HG03025 (cell line): ENCODE data around the gene FUOM.

Experiments used
- ATAC-seq: cut with Tn5 transposase; IDR thresholded peaks from one replicate; pipeline ENCODE4 v1.9.1; 2021; ENCODE audit warnings: mild to moderate bottlenecking, moderate library complexity; ENCODE audit not compliant: unreplicated experiment, low FRiP score

FUOM gene

GRCh38 chr10:133357285-133358161, at the start of gene FUOM:
Gene FUOM (minus strand): TSS chr10:133358019. CDS start chr10:133358007, 12 bp downstream.
- peak; percentile 65 for ATAC-seq

- no peak for ATAC-seq
Measured at GRCh38 chr10:133405844-133406527, 48.2 kb upstream of the FUOM start.

GRCh38 chr10:133405272-133405671, 47.5 kb upstream of the FUOM start:
- ATAC-seq = no peak

- ATAC-seq = no peak
Measured at GRCh38 chr10:133403784-133404183, 46.0 kb upstream of the FUOM start.

DNA sequence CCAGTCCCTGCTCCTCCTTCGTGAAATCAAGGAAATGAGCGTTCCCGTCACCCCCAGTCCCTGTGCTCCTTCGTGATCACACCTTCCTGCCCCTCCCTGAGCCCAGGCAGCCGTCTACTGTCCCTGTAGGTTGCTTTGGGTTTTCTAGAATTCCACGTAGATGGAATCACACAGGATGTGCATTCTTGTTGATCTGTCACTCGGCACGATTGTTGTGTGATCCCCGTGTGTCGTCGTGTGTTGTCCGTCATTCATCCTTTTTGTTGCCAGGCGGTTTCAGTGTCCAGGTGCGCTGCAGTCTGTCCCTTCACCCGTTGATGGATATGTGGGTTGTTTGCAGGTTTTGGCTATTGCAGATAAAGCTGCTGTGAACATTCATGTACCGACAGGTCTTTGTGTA, 45.5 kb upstream of the FUOM start:
- no peak for ATAC-seq

- ATAC-seq = no peak
Measured at GRCh38 chr10:133401981-133402725, 44.3 kb upstream of the FUOM start.

- ATAC-seq = no peak
Measured at GRCh38 chr10:133401500-133401899, 43.7 kb upstream of the FUOM start.

DNA sequence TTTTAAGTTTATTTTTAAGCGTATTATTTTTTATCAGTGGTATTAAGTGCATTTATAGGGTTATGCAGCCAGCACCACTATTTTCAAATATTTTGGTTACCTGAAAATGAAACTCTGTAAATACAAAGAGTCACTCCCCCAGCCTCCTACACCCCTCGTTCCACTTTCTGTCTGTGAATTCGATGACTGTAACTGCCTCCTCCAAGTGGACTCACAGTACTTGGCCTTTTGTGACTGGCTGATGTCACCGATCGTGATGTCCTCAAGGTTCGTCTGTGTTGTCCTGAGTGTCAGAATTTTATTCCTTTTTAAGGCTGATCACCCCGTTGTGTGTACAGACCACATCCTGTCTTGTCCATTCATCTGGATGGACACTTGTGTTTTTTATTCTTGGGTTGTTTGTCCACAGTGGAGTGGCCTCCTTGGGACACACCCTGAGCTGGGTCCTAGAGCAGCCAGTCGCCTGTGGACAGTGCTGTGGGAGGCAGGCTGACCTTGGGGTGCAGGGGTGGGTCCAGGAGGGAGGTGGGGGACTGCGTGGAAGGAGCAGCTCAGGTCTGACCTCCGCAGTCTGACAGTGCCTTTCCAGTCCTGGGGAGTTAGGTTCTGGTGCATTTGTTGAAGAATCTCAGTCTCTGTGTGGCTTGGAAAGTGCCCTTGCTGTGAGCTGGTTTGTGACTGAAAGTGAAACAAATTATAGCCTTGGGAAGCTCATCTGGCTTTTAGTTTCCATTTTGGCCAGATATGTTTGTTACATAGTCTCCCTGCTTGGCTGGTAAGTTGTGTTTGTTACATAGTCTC, 43.0 kb upstream of the FUOM start:
- peak; percentile 82 for ATAC-seq

DNA sequence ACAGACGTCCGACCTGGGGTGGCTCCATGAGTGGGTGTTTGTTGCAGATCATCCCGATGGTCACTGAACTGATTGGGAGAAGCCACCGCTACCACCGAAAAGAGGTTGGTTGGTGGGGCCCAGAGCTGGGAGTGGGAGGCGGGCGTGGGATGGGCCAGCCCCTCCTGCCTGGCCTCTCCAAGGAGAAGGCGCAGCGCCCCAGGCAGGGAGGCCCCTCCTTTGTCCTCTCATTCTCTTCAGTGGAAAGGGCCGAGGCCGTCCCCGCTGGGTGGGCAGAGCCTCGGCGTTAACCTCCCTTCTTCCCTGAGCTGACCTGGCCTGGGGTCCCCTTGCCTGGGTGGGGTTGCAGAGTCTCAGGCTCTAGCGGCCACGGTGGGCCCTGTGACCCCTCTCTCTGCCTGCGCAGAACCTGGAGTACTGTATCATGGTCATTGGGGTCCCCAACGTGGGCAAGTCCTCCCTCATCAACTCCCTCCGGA, 41.3 kb upstream of the FUOM start:
- no peak for ATAC-seq

DNA sequence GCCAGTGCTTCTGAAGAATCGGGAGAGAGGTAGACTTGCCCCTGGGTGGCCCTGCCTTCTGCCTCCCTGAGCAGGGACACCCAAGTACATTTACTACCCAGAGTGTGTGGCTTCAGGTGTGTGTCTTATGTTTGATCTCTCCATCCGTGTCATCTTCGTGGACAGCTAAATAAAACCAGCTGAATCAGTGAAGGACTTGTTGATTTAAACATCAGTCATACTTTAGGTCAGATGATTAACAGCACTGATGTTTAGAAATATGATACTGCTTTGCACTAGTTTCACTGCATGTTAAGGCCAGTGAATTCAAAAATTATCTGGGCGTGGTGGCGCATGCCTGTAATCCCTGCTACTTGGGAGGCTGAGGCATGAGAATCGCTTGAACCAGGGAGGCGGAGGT, 40.1 kb upstream of the FUOM start:
- ATAC-seq = no peak

- no peak for ATAC-seq
Measured at GRCh38 chr10:133396035-133396624, 38.3 kb upstream of the FUOM start.

GRCh38 chr10:133394801-133395221, 37.0 kb upstream of the FUOM start:
- no peak for ATAC-seq

- ATAC-seq = peak; percentile 59
Measured at GRCh38 chr10:133394064-133394663, 36.3 kb upstream of the FUOM start, which contains the start of gene MTG1. Gene MTG1 (plus strand): TSS chr10:133394157. CDS start chr10:133394221, 64 bp downstream.

- no peak for ATAC-seq
Measured at GRCh38 chr10:133393401-133394063, 35.7 kb upstream of the FUOM start.

GRCh38 chr10:133391761-133392518, 34.1 kb upstream of the FUOM start:
- no peak for ATAC-seq

DNA sequence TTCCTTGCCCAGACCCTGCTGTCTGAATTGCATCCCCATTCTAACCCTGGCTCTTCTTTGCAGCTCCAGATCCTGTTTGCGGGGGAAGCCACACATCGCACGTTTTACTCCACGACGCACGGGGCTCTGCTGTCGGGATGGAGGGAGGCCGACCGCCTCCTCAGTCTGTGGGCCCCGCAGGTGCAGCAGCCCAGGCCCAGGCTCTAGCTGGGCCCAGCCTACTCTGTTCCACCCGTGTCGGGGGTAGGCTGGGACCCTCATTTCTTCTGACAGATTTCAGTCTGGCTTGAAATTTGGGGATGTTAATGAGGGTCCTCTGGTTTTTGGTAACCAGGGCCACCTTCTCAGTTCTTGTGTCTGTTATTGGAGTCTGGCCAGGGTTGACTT, 33.4 kb upstream of the FUOM start:
- no peak for ATAC-seq

DNA sequence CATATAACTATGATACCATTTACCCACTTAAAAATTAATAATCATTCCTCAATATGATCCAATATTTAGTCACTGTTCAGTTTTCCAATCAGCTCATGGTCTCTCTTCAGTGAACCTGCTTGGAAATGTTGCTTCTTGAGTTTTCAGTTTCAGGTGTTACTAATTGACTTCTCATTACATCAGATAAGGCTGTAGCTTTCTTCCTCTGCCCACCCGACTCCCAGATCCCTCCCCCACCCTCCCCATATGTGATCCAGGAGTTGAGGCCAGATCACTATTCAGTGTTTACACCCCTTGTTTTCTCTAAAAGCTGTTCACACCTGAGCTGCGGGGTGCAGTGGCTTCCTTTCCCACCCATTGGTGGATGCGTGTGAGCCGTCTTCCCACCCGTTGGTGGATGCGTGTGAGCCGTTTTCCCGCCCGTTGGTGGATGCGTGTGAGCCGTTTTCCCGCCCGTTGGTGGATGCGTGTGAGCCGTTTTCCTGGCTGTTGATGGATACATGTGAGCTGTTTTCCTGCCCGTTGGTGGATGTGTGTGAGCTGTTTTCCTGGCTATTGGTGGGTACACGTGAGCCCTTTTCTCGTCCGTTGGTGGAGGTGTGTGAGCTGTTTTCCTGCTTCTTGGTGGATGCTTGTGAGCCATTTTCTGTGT, 32.9 kb upstream of the FUOM start:
- no peak for ATAC-seq
